Measurements from ENCODE around the gene SLC6A12. TPM values are rescaled to one million over a fixed set of nuclear protein-coding genes. Genes with fewer than 3 reads are reported as not detected.

Gene SLC6A12
- total RNA-seq, 1 donor from 2014 or later = 14.2 TPM

GRCh38 chr12:145369-145960 lies 68.5 kb downstream of the SLC6A12 start:
- intact Hi-C loops (cut with DNase I) = no loop called here
- no peak for DNase-seq
- H3K4me3 ChIP-seq = no peak overlapping the region

GRCh38 chr12:144650-145284 lies 69.2 kb downstream of the SLC6A12 start:
- intact Hi-C loops (cut with DNase I) = no loop called here
- ATAC-seq (no peak), DNase-seq (no peak)
- TF ChIP-seq CTCF (IDR thresholded peaks at IDR 0.05) = no peak
- H3K9me3 ChIP-seq = no peaks in the 10 kb centered on the region
- no peak overlapping the region for H3K27ac ChIP-seq
- no peaks in the 10 kb centered on the region for H3K36me3 ChIP-seq
- no peaks in the 10 kb centered on the region for H3K4me1 ChIP-seq
- H3K4me3 ChIP-seq = no peak overlapping the region
- H3K27me3 ChIP-seq (ENCODE audit: low read depth) = peaks cover 5% of the 10 kb centered on the region

More at GRCh38 chr12:145369-145960, 68.5 kb downstream of the SLC6A12 start:
- ATAC-seq = no peak
- Histone ChIP-seq H3K9me3 (no peaks in the 10 kb centered on the region), H3K36me3 (no peaks in the 10 kb centered on the region), H3K27me3 (ENCODE audit: low read depth) (peaks cover 5% of the 10 kb centered on the region), H3K4me1 (no peaks in the 10 kb centered on the region), H3K27ac (no peak overlapping the region)
- no peak for TF ChIP-seq CTCF (IDR thresholded peaks at IDR 0.05)

GRCh38 chr12:143964-144649 lies 69.8 kb downstream of the SLC6A12 start:
- peaks cover 7% of the 10 kb centered on the region for H3K27me3 ChIP-seq (ENCODE audit: low read depth)
- ATAC-seq (peak in 1 of 2 donors; percentile 54), DNase-seq (no peak)
- H3K36me3 ChIP-seq = no peaks in the 10 kb centered on the region
- H3K4me3 ChIP-seq = no peak overlapping the region
- intact Hi-C loops (cut with DNase I) = no loop called here
- no peak for TF ChIP-seq CTCF (IDR thresholded peaks at IDR 0.05)
- H3K9me3 ChIP-seq = no peaks in the 10 kb centered on the region
- H3K4me1 ChIP-seq = no peaks in the 10 kb centered on the region
- H3K27ac ChIP-seq = no peak overlapping the region

DNA sequence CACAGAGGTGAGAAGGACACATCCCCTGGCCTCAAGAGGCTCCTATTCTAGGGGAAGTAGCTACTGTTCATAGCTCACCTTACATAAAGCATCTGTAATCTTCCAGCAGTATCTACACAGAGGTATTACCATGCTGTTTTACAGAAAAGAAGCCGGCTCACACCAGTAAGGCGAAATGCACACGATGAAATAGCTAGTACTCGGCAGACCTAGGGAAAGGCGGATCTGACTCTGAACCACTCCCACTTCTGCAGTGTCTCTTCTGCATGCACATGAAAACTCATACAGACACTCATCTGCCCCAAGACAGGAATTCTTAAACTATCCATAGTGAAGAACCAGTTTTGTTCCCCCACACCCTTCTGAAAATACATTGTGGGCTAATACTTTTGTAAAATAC lies 73.8 kb downstream of the SLC6A12 start:
- TF ChIP-seq CTCF (IDR thresholded peaks at IDR 0.05) = no peak
- Histone ChIP-seq H3K36me3 (no peaks in the 10 kb centered on the region), H3K4me1 (no peaks in the 10 kb centered on the region), H3K27ac (no peak overlapping the region), H3K4me3 (peak overlapping the region; percentile 44), H3K9me3 (no peaks in the 10 kb centered on the region), H3K27me3 (ENCODE audit: low read depth) (peaks cover 23% of the 10 kb centered on the region)
- intact Hi-C loops (cut with DNase I) = no loop called here
- DNase-seq (no peak), ATAC-seq (no peak)

Other genes starting within 250 kb of the SLC6A12 start
- 10.7 TPM for gene IQSEC3, start 147.4 kb downstream of the SLC6A12 start, total RNA-seq
- 5.0 TPM for gene SLC6A13, start 48.7 kb upstream of the SLC6A12 start, total RNA-seq
- 74.2 TPM for gene KDM5A, start 175.2 kb upstream of the SLC6A12 start, total RNA-seq
- gene CCDC77, start 187.5 kb upstream of the SLC6A12 start, total RNA-seq = 7.4 TPM
- gene B4GALNT3, start 245.8 kb upstream of the SLC6A12 start, total RNA-seq = 20.6 TPM